ENCODE measurements around the gene STK10. TPM values are rescaled to one million over a fixed set of nuclear protein-coding genes. Genes with fewer than 3 reads are reported as not detected.
A peak's percentile ranks its signal among the peaks of the same experiment; 100 is the strongest.

The STK10 gene
- total and polyA plus RNA-seq, 3 donors from 2014 or later: 48.8 to 148 (median 142) TPM

DNA sequence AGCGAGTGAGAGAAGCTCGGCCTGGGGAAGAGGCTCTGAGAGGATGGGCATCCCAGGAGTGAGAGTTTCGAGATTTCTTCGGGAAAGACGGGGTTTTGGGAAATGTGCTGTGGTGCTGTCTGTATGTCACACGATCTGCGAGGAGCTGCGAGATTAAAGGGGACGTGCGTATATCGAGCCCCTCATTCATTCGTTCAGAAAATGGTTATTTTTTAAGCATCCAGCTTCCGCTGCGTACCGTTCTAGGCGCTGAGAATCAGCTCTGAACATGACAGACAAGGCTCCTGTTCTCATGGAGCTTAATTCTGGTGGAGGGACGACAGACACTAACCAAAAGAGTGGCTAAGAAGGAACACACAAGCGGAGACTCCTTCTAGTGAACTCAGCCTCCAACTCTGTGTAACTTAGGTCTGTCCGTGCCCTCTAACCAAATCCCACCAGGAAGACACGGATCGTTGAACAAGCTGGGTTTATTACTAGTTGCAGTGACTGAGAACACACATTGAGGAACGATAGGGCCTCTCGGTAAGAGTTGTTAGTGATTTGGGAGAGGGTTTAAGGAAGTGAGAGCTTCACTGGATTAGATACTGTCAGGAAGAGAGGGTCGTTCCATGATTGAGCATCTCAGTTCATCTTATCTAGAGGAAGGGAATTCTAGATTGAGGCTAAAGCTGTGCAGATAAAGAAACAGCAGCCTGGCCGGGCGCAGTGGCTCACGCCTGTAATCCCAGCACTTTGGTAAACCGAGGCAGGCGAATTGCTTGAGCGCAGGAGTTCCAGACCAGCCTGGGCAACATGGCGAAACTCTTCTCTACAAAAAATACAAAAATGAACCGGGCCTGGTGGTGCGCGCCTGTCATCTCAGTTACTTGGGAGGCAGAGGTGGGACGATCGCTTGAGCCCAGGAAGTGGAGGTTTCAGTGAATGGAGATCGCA is 180.6 kb downstream of the STK10 start:
- Histone ChIP-seq H3K27me3 (no peaks in the 10 kb centered on the region), H3K9me3 (no peaks in the 10 kb centered on the region), H3K4me3 (peak overlapping the region; percentile 99), H3K27ac (peak overlapping the region; percentile 99 to 100), H3K36me3 (ENCODE audit: low read depth, missing control alignments) (no peaks in the 10 kb centered on the region), H3K4me1 (peaks cover 28% of the 10 kb centered on the region)
- 19 to 22% methylated on average over 36 to 37 of the region's 37 CpGs for WGBS, 2 donors
- intact Hi-C loops (cut with DNase I; ENCODE audit: low total_unique reads): no loop called here
- TF ChIP-seq, protein P1, sequence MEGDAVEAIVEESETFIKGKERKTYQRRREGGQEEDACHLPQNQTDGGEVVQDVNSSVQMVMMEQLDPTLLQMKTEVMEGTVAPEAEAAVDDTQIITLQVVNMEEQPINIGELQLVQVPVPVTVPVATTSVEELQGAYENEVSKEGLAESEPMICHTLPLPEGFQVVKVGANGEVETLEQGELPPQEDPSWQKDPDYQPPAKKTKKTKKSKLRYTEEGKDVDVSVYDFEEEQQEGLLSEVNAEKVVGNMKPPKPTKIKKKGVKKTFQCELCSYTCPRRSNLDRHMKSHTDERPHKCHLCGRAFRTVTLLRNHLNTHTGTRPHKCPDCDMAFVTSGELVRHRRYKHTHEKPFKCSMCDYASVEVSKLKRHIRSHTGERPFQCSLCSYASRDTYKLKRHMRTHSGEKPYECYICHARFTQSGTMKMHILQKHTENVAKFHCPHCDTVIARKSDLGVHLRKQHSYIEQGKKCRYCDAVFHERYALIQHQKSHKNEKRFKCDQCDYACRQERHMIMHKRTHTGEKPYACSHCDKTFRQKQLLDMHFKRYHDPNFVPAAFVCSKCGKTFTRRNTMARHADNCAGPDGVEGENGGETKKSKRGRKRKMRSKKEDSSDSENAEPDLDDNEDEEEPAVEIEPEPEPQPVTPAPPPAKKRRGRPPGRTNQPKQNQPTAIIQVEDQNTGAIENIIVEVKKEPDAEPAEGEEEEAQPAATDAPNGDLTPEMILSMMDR (IDR thresholded peaks at IDR 0.05): no peak
- no peak for TF ChIP-seq POLR2A (IDR thresholded peaks at IDR 0.05)
- DNase-seq: no peak

DNA sequence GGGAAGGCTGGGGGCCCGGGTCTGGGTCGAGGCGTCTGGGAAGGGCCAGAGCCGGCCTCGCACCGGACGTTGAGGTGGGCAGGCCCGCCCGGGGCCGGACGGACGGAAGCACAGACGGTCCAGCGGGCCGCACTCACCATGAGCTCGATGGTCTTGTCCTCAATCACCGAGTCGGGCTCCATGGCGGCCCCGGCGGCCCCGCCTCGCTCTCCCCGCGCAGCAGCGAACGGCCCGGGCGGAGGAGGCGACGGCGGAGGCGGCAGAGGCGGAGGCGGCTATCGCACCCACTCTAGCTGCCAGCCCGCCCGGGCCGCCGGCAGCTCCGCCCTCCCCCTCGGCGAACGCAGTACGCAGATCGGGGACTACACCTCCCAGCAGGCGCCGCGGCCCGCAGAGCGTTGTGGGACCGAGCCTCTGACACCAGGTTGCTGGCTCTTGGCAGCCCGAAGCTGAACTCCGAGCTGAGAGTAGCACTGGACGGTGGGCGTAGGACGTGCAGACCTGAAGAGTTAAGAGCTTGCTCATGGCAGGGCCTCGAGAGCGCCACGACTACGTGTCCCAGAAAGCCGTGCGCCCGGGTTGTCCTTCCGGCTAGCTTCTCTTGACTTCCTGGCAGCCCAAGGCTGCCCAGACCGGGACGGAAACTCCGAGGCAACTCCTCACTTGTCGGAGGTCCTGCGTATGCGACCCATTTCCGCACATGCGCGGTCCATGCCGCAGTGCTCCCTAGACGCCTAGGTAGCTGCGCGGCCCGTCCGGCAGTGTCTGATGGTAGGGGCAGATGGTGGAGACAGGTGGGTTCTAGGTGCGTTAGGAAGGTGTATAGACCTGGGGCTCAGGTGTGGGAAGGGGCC is 181.5 kb downstream of the STK10 start, which contains the start of gene FBXW11:
FBXW11 (minus strand) TSS at position 318 of the 854 bp plus-strand sequence; CDS start at position 182, 136 bp downstream.
- intact Hi-C loops (cut with DNase I; ENCODE audit: low total_unique reads): no loop called here
- no peaks in the 10 kb centered on the region for H3K27me3 ChIP-seq
- 0% methylated on average over 14 to 71 of the region's 81 CpGs for WGBS, 2 donors
- TF ChIP-seq, protein P1 (IDR thresholded peaks at IDR 0.05): peak in 1 of 3 experiments; percentile 17
- TF ChIP-seq POLR2A (IDR thresholded peaks at IDR 0.05): peak; percentile 72
- no peaks in the 10 kb centered on the region for H3K9me3 ChIP-seq
- no peaks in the 10 kb centered on the region for H3K36me3 ChIP-seq (ENCODE audit: low read depth, missing control alignments)
- peak within 1 kb of the TSS; percentile 99 for H3K4me3 ChIP-seq
- H3K27ac ChIP-seq: peak within 1 kb of the TSS; percentile 99 to 100
- H3K4me1 ChIP-seq: peaks cover 28% of the 10 kb centered on the region
- DNase-seq: peak; percentile 98

DNA sequence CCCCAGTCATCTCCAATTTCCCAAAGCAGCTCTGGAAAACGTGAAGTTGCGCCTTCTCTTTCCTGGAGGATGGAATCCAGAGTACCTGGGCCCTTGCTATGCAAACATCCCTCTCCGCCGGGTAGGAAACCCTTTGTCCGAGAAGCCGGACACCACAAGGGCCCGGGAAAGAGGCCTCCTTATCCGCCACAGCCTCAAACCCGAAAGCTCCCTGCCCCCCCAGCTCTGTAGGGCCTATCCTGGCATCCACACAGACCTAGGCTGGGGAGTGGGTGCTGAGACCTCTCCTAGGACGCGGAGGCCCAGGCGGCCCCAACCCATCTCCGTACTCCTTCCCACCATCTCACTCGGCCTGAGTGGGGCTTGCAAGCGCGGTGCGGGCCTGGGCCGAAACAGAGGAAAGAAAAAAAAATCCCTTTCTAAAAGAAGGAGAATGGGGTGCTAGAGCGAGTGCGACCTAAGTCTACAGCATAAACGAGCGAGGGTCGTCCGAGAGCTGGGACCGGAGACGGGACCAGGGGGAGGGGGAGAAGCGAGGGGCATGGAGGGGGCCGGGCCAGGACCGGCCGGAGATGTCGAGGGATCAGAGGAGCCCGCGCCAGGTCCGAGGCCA is 182.2 kb downstream of the STK10 start:
- WGBS, 2 donors: 0 to 1% methylated on average over 32 to 34 of the region's 34 CpGs
- Histone ChIP-seq H3K4me3 (peak overlapping the region; percentile 99), H3K27ac (peak overlapping the region; percentile 99 to 100), H3K27me3 (no peaks in the 10 kb centered on the region), H3K9me3 (no peaks in the 10 kb centered on the region), H3K4me1 (peaks cover 30% of the 10 kb centered on the region), H3K36me3 (ENCODE audit: low read depth, missing control alignments) (no peaks in the 10 kb centered on the region)
- intact Hi-C loops (cut with DNase I; ENCODE audit: low total_unique reads): no loop called here
- DNase-seq: peak; percentile 45
- TF ChIP-seq POLR2A (IDR thresholded peaks at IDR 0.05): no peak
- TF ChIP-seq, protein P1 (IDR thresholded peaks at IDR 0.05): no peak

DNA sequence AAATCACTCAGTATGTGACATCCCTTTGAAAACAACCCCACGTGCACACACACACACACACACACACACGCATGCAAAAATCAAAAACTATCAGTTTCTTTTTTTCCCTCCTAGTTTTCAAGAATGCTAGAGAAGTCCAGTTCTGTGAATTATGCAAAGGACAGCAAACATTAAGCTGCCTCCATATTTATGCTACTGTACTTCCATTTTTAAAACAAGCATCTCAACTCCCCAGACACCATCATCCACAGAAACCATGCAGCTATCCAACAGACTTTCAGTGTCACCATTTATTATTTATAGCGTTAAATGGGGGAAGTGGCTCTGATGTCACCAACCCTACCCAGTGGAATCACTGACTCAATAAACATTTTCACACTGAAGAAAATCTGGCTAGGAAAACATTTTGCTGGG is 183.2 kb downstream of the STK10 start:
- WGBS, 2 donors: 22 to 28% methylated on average over 3 of the region's 3 CpGs
- no peaks in the 10 kb centered on the region for H3K9me3 ChIP-seq
- H3K36me3 ChIP-seq (ENCODE audit: low read depth, missing control alignments): no peaks in the 10 kb centered on the region
- intact Hi-C loops (cut with DNase I; ENCODE audit: low total_unique reads): no loop called here
- peak overlapping the region; percentile 99 to 100 for H3K27ac ChIP-seq
- peaks cover 33% of the 10 kb centered on the region for H3K4me1 ChIP-seq
- H3K4me3 ChIP-seq: peak overlapping the region in 1 of 2 donors; percentile 99
- TF ChIP-seq POLR2A (IDR thresholded peaks at IDR 0.05): no peak
- TF ChIP-seq, protein P1 (IDR thresholded peaks at IDR 0.05): no peak
- no peaks in the 10 kb centered on the region for H3K27me3 ChIP-seq
- no peak for DNase-seq
